GM10266 (cell line): ENCODE results near the gene KLHL17.

ENCODE experiments used
- DNase-seq: peaks from one replicate; pipeline ENCODE4 v3.0.0; 2012; ENCODE audit errors: extremely low spot score
- TF ChIP-seq, protein P1 (sequence below): IDR thresholded peaks from 2 replicates; pipeline ENCODE4 v1.5.1; 2012; ENCODE audit warnings: mild to moderate bottlenecking, low read depth; ENCODE audit not compliant: control insufficient read depth, insufficient read depth; ENCODE audit errors: missing control alignments

KLHL17 gene

DNA sequence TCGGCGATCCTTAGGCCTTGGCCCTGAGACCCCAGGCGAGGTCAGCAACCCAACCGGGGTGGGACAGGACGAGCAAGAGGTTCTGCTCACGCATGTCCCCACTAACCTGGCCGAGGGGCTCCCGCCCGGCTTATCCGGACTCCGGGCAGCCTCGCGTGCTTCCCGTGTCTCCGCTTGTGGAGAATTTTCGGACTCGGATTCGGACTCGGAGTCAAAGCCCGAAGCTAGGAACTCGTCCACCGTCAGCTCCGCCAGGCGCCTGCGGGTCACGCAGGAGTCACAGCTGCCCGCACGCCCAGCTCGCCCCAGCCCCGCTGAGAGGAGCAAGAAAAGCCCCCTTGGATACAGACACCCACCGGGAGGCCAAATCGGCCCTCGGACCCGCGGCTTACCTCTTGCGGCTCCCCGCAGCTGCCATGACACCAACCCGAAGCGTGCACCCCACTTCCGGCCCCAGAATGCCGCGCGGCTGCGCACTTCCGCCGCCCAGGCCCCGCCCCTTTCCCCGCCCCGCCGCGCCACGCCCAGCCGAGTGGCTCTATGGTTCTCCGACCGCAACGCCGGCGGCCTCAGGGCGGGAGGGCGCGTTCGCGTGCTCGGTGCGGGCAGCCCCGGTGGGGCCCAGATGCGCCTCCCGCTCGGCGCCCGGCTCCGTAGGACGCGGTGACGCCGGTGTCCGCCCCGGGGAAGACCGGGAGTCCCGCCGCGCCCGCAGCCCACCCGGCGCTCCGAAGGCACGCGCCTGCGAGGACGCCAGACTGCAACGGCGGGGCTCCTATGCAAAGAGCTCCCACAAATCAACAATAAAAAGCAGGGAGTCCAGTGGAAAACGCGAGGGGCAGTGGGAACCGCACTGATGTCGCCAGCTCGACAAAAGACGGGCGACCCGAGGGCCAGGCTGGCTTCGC is 1.3 kb upstream of the KLHL17 start, which contains the start of gene NOC2L:
NOC2L (minus strand) TSS at position 434 of the 908 bp plus-strand sequence; CDS start at position 418, 16 bp downstream.
- DNase-seq, result peak; percentile 98
- TF ChIP-seq, protein P1, sequence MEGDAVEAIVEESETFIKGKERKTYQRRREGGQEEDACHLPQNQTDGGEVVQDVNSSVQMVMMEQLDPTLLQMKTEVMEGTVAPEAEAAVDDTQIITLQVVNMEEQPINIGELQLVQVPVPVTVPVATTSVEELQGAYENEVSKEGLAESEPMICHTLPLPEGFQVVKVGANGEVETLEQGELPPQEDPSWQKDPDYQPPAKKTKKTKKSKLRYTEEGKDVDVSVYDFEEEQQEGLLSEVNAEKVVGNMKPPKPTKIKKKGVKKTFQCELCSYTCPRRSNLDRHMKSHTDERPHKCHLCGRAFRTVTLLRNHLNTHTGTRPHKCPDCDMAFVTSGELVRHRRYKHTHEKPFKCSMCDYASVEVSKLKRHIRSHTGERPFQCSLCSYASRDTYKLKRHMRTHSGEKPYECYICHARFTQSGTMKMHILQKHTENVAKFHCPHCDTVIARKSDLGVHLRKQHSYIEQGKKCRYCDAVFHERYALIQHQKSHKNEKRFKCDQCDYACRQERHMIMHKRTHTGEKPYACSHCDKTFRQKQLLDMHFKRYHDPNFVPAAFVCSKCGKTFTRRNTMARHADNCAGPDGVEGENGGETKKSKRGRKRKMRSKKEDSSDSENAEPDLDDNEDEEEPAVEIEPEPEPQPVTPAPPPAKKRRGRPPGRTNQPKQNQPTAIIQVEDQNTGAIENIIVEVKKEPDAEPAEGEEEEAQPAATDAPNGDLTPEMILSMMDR, result no peak

DNA sequence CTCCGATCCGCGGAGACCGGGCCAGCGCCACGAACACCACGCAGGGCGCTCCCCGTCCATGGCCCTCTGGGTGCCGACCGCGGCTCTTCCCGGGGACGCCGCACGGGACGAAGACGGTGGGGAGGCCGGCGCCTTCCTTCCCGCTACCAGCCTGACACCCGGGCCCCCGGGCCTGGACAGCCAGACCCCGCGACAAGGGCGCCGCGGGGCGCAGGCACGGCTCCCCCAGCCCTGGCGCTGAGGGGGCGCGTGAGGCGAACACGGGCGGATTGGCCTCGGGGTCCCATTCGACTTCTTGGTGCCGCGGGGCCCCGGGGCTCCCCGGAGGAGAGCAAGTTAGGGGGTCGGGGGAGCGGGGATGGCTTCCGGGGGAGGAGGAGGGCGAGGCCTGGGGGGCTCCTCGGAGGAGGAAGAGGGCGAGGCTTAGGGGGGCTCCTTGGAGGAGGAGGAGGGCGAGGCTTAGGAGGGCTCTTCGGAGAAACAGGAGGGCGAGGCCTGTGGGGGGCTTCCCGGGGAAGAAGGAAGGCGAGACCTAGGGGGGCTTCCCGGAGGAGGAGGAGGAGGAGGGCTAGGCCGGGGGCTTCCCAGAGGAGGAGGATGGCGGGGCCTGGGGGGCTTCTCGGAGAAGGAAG is 537 bp upstream of the KLHL17 start:
- no peak for DNase-seq
- TF ChIP-seq, protein P1, result no peak

DNA sequence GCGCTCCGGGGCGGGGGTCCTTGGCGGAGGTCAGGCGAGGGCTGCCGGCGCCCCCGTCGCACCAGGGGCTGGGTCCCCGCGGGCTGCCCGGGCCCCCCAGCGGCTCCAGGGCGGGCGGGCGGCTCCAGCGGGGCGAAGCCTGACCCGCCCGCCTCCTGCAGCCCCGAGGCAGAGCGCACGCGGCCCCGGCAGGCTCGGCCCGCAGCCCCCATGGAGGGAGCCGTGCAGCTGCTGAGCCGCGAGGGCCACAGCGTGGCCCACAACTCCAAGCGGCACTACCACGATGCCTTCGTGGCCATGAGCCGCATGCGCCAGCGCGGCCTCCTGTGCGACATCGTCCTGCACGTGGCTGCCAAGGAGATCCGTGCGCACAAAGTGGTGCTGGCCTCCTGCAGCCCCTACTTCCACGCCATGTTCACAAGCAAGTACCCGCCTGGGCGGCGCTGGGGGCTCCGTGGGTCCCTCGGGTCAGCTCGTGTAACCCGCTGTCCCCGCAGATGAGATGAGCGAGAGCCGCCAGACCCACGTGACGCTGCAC is 817 bp downstream of the KLHL17 start:
- DNase-seq, result no peak
- TF ChIP-seq, protein P1, result no peak

DNA sequence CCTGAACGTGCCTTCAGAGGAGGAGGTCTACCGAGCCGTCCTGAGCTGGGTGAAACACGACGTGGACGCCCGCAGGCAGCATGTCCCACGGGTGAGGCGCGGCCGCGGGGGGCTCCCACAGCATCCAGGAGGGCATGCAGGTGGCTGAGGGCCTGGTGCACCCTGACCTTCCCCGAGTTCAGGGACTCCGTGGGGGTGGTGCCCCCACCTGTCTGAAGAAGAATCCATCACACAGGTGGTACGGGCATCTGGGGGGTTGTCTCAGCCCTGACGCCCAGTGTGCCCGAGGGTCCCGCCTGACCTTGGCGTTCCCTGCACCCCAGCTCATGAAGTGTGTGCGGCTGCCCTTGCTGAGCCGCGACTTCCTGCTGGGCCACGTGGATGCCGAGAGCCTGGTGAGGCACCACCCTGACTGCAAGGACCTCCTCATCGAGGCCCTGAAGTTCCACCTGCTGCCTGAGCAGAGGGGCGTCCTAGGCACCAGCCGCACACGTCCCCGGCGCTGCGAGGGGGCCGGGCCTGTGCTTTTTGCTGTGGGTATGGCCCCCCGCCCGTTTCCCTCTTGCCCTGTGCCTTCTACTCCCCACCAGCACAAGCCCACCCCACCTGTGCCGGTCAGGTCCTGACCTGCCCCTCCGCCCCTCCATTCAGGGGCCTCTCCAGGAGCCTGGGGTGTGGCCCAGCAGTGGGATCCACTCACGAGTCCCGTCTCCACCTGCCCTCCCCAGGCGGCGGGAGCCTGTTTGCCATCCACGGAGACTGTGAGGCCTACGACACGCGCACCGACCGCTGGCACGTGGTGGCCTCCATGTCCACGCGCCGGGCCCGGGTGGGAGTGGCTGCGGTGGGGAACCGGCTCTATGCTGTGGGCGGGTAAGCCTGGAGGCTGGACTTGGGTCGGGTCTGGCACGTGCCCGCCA is 2.3 kb downstream of the KLHL17 start:
- no peak for DNase-seq
- TF ChIP-seq, protein P1, result no peak

DNA sequence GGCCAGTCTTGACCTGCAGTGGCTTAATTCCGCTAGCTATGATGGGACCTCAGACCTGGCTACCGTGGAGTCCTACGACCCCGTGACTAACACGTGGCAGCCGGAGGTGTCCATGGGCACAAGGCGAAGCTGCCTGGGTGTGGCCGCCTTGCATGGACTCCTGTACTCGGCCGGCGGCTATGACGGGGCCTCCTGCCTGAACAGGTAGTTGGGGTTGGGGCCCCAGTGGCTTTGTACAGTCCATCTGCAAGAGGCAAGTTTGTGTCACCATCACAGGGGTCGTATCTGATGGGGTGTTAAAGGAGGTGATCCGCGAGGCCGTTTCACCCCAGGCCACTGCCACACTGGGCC is 2.9 kb downstream of the KLHL17 start:
- DNase-seq, result no peak
- TF ChIP-seq, protein P1, result no peak

DNA sequence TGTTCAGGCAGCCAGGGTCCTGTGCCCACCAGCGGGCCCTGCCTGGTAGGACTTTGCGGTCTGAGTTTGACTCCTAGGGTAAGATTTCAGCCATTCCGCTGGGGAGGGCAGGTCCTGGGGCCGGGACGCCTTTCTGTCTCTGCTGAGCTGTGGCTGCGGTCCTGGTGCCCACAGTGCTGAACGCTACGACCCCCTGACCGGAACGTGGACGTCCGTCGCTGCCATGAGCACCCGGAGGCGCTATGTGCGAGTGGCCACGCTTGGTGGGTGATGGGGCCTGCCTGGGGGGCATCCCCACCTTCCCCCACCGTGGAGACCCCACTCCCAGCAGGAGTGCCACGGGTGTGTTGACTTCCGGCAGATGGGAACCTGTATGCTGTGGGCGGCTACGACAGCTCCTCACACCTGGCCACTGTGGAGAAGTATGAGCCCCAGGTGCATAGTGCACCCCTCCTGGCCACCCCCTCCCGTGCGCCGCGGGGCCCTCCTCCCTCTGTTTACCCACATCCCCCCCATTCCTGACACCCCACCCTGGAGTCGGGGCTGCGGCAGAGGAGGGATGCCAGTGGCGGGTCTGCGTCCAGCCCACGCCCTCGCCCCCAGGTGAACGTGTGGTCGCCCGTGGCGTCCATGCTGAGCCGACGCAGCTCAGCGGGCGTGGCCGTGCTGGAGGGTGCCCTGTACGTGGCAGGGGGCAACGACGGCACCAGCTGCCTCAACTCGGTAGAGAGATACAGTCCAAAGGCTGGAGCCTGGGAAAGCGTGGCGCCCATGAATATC is 3.6 kb downstream of the KLHL17 start:
- DNase-seq, result no peak
- TF ChIP-seq, protein P1, result no peak
